ENCODE results near the gene THADA.

Gene THADA

DNA sequence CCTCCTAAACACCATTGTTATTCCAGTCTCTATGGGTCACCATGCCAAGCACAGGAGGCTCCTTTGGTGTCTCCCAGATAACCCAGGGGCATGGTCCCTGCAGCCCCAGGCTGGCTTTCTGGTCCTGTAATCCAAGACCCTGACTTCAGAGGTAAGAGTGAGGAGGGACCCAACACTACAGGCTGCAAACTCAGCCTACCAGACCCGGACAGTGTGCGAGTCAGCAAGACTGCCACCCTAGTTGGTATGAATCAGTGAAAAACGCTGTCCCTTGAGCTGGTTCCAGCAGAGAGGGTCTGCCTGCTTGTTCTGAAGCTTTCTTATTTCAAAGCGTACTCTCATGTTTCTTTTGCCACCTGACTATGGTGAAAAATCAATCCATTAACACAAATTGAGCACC, 321.8 kb downstream of the THADA start:
- H3K4me1 Mint-ChIP-seq = no peaks in the 10 kb centered on the region
- H3K4me3 Mint-ChIP-seq = no peak overlapping the region
- H3K27ac Mint-ChIP-seq = no peak overlapping the region
- H3K36me3 Mint-ChIP-seq = peaks cover 2% of the 10 kb centered on the region
- H3K27me3 Mint-ChIP-seq = no peaks in the 10 kb centered on the region
- no peak for DNase-seq
- CTCF ChIA-PET = no interaction called here
- no peaks in the 10 kb centered on the region for H3K9me3 Mint-ChIP-seq

DNA sequence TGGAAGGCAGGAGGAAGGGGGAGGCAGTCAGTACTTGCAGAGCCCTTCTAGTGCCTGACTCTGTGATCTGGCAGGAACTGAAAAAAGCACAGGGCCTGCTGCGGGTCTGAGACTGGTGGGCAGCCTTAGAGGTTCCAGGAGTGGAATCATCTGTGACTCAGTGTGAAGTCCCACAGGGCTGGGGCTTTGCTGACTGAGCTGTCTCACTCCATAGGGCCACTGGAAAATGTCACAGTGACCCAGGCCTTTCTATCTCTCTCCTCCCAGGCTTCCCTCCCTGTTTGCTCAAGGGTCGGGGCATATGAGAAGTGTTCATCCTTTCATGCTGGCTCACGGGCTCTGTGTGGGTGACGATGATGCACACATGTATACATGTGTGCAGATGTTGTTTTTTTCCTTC, 322.3 kb downstream of the THADA start:
- no peak for DNase-seq
- no peak overlapping the region for H3K27ac Mint-ChIP-seq
- H3K36me3 Mint-ChIP-seq = peaks cover 2% of the 10 kb centered on the region
- CTCF ChIA-PET = no interaction called here
- no peak overlapping the region for H3K4me3 Mint-ChIP-seq
- no peaks in the 10 kb centered on the region for H3K27me3 Mint-ChIP-seq
- H3K9me3 Mint-ChIP-seq = no peaks in the 10 kb centered on the region
- no peaks in the 10 kb centered on the region for H3K4me1 Mint-ChIP-seq

DNA sequence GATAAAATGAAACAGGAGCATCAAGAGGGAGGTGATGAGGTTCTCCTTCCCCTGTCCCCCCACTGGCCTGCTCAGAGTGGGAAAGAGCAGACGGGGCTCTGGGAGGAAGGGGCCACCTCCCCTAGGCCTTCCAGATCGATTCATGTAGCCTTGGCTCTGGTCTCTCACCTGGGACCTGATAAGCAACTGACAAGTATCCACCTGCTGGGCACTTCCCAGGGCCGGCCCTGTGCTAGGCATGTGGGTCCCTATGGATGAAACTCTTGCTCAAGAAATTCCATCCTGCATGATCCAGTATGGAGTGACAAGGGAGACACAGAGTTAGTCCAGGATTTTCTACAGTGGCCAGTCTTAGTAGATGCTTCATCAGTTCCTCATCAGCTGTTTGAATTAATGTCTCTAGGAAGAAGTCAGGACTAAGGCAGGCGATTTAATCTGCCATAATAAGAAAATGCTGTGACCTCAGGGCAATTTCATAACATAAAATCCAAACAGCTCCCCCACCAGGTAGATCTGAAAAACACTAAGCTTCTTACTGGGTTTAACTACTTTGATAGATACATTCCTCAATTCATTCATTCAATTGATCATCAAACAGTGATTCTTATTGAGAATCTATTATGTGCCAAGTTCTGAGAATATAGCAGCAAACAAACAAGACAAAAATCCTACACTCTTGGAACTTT, 324.8 kb downstream of the THADA start:
- H3K4me1 Mint-ChIP-seq = no peaks in the 10 kb centered on the region
- no peaks in the 10 kb centered on the region for H3K27me3 Mint-ChIP-seq
- CTCF ChIA-PET = interaction anchor here (0.7 to 0.8 kb wide), 2 partner anchors 213 to 254 kb away, joined by 3 read pairs; no protein-coding TSS in a partner anchor
- no peak for DNase-seq
- H3K27ac Mint-ChIP-seq = no peak overlapping the region
- no peak overlapping the region for H3K4me3 Mint-ChIP-seq
- H3K36me3 Mint-ChIP-seq = no peaks in the 10 kb centered on the region
- no peaks in the 10 kb centered on the region for H3K9me3 Mint-ChIP-seq

DNA sequence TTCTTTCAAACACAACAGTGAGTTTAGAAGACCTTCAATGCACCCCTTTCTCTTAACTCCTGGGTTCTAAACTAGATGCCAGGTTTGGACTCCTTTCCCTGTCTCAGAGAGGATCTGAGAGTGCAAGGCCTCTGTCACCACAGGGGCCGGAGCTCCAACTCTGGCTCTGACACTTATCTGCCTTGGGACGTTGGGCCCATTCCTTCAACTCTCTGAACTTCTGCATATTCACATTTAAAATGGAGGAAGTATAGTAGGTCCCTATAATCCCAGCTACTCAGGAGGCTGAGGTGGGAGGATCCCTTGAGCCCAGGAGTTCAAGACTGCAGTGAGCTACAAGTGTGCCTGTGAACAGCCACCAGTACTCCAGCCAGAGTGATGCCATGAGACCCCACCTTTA, 325.4 kb downstream of the THADA start:
- Mint-ChIP-seq H3K27ac (no peak overlapping the region), H3K36me3 (no peaks in the 10 kb centered on the region), H3K4me1 (no peaks in the 10 kb centered on the region), H3K27me3 (no peaks in the 10 kb centered on the region), H3K9me3 (no peaks in the 10 kb centered on the region), H3K4me3 (no peak overlapping the region)
- CTCF ChIA-PET = no interaction called here
- DNase-seq = no peak

DNA sequence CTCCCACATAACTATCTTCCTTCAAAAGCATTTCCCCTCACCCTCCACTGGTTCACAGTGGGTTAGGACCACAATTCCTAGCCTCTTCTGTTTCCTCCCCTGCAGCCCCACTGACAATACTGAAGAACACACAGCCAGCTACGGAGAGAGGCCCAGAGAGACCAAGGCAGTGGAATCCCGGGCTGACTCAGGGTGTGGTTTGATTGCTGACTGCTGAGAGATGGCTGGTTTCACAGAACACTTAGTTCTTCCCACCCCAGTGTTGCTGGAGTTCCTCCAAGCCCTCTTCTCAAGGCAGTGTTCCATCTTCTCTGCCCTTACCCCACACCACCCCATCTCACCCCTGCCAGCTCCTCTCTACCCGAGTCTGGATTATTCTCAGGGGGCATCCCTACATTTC, 326.1 kb downstream of the THADA start:
- no peaks in the 10 kb centered on the region for H3K9me3 Mint-ChIP-seq
- CTCF ChIA-PET = no interaction called here
- no peak overlapping the region for H3K4me3 Mint-ChIP-seq
- H3K4me1 Mint-ChIP-seq = no peaks in the 10 kb centered on the region
- no peaks in the 10 kb centered on the region for H3K27me3 Mint-ChIP-seq
- H3K36me3 Mint-ChIP-seq = no peaks in the 10 kb centered on the region
- no peak for DNase-seq
- no peak overlapping the region for H3K27ac Mint-ChIP-seq

DNA sequence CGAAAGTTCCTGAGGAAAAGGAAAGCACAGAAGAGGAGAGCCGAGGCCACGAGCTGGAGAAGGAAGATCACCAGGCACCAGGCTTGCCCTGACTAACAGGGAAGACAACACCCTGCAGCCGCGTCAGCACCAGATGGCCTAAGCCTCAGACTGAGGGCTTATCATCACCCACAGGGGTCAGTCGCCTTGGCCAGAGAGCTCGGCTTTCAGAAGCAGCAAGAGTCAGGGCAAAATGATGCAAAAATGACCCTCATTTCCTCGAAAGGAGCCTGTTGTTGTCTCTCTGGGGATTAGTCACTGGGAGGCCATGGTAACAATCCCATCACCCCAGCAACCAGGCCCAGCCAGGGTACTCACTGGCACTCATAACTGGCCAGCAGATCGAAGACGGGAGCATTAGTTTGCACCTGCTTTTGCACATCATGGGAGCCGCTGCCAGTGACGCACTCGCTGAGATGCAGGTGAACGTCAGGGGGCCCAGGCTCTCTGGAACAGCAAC, 326.7 kb downstream of the THADA start:
- Mint-ChIP-seq H3K36me3 (peaks cover 2% of the 10 kb centered on the region), H3K4me1 (no peaks in the 10 kb centered on the region), H3K27ac (no peak overlapping the region), H3K27me3 (no peaks in the 10 kb centered on the region), H3K4me3 (no peak overlapping the region), H3K9me3 (no peaks in the 10 kb centered on the region)
- no peak for DNase-seq
- CTCF ChIA-PET = no interaction called here

DNA sequence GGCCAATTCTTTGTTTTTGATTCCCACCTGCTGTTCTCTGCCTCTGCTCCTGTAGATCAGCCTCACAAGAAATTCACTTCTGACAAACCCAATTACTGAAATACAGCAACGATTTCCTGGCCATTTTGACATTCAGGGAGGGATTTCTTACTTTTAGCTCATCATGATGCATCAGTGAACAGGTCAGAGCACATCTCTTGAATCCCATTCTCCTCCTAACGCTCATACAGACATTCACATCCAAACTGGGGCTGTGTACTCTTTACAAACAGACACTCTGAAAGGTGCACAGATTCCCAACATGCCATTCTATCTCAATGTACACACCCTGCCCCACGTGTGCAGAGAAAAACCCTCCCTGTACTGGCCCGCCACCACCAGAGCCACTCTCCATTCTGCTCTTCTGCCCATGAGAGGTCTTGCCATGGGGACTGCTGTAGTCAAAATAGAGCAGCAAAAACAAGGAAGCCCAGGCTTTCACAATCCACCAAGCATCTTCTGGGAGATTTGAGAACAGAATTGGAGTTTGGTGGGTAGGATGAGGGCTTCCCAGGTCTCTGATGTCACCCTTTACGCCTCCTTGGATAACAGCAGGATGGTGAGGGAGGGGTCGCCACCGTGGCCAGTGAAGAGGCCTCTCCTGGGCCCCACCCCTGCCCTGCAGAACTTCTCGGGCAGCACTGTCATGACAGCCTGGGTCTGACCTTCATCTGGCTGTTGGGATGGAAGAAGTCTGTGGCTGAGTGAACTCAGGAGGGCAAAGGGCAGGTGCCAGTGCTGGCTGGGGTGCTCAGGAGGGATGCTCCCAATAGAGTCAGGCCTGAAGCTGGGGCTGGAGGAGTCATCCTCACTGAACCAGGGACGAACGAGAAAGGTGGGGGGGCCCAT, 327.5 kb downstream of the THADA start:
- Mint-ChIP-seq H3K27me3 (no peaks in the 10 kb centered on the region), H3K36me3 (peaks cover 2% of the 10 kb centered on the region), H3K4me3 (no peak overlapping the region), H3K27ac (peak overlapping the region; percentile 66), H3K9me3 (no peaks in the 10 kb centered on the region), H3K4me1 (no peaks in the 10 kb centered on the region)
- CTCF ChIA-PET = no interaction called here
- DNase-seq = no peak

DNA sequence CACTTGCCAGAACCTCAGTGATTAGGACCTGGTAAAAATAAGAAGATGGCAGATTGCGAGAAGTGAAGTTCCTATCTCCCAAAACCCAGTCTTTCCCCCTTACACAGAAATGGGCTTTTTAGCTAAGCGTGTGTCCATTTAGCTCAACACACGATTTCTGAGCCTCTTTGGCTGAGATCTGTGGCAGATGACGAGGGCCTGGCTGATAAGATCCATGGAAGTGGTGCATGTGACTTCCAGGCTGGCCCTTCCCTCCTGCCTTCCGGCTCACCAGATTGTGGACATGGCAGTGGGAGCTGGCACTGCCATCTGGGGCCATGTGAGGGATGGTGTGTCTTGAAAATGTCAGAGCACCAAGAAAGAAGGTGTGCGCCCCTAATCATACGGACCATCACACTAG, 328.5 kb downstream of the THADA start:
- H3K4me1 Mint-ChIP-seq = no peaks in the 10 kb centered on the region
- no peak overlapping the region for H3K4me3 Mint-ChIP-seq
- H3K9me3 Mint-ChIP-seq = no peaks in the 10 kb centered on the region
- CTCF ChIA-PET = interaction anchor here (0.7 kb wide), 1 partner anchor 216 kb away, joined by 3 read pairs; no protein-coding TSS in a partner anchor
- H3K27ac Mint-ChIP-seq = no peak overlapping the region
- DNase-seq = no peak
- H3K36me3 Mint-ChIP-seq = peaks cover 2% of the 10 kb centered on the region
- no peaks in the 10 kb centered on the region for H3K27me3 Mint-ChIP-seq

DNA sequence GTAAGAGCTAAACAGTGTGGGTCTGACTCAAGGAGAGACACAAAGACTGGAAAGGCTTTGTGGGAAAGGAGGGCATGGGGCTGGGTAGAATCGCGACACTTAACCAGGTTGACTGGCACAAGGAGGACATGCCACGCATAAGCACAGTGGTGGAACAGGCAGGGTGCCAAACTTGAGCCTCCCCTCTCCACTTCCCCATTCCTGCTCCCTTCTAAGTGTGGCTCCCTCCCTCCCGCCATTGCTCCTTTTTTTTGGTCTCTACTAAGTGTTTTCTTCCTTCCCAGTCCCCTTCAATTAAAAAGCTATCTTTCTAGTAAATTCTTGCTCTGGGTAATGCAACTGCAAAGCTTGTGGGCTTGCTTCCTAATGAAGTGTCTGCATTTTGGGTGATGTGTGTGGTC, 329.1 kb downstream of the THADA start:
- no peaks in the 10 kb centered on the region for H3K9me3 Mint-ChIP-seq
- no peaks in the 10 kb centered on the region for H3K27me3 Mint-ChIP-seq
- no peak for DNase-seq
- H3K27ac Mint-ChIP-seq = peak overlapping the region; percentile 67
- no peaks in the 10 kb centered on the region for H3K4me1 Mint-ChIP-seq
- CTCF ChIA-PET = interaction anchor here (0.7 kb wide), 1 partner anchor 217 kb away, joined by 3 read pairs; no protein-coding TSS in a partner anchor
- H3K4me3 Mint-ChIP-seq = no peak overlapping the region
- H3K36me3 Mint-ChIP-seq = peaks cover 2% of the 10 kb centered on the region

DNA sequence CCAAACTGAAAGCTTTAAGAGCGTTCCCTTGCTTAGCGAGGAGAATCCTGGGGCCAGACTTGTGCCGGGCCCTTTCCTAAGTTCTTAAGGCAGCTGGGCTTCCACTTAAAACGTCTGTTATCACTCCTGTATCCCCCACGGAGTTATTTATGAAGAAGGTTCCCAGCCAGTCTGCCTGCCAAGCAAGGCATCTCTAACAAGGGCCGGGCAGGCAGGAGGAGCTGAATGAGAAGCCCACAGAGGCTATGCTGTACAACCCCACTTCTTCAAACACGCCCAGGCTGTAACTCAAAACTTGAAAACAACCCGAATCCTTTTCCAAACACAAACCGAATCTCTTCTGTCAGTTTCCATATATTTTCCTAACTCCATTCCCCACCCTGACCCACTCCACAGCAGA, 330.4 kb downstream of the THADA start:
- DNase-seq = no peak
- Mint-ChIP-seq H3K9me3 (no peaks in the 10 kb centered on the region), H3K4me1 (no peaks in the 10 kb centered on the region), H3K4me3 (no peak overlapping the region), H3K27ac (no peak overlapping the region), H3K27me3 (no peaks in the 10 kb centered on the region), H3K36me3 (peaks cover 2% of the 10 kb centered on the region)
- CTCF ChIA-PET = interaction anchor here (1.3 kb wide), 1 partner anchor 219 kb away, joined by 4 read pairs; no protein-coding TSS in a partner anchor

DNA sequence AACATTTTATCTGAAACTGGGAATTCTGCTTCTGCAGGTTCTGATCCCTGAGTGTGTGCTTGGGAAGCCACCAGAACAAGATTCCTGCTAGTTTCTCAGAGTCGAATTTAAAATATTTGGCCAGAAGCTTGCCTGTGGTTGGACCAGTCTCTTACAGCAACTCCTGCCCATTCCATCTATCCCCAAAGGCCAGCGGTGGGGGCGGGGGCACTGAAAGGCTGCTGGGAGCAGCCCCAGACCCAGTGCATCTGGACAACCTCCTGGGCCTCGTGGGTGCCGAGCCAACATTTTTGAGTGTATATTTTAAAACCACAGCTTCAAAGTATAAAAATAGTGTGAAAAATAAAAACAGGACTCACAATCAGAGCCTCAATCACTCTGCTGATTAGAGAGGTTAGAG, 330.8 kb downstream of the THADA start:
- Mint-ChIP-seq H3K27me3 (no peaks in the 10 kb centered on the region), H3K4me1 (no peaks in the 10 kb centered on the region), H3K4me3 (no peak overlapping the region), H3K36me3 (peaks cover 2% of the 10 kb centered on the region), H3K27ac (no peak overlapping the region), H3K9me3 (no peaks in the 10 kb centered on the region)
- no peak for DNase-seq
- CTCF ChIA-PET = interaction anchor here (1.3 kb wide), 1 partner anchor 220 kb away, joined by 4 read pairs; no protein-coding TSS in a partner anchor

DNA sequence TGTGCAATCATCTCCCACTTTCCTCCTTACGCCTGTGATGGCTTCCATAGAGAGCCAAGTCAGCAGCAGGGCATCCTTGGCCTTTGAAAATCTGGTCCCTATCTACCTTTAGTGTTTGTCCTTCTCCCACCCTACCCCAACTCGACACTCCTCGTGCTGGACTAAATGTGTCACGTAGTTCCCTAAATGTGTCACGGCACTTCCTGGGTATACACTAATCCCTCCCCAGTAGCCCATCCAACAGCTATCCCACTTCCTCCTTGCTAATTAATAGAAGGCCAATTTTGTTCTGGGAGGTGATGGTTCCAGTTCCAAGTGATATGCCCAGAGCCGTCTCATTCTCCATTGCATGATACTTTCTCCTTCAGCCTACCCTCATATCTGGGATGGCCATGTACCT, 332.9 kb downstream of the THADA start:
- Mint-ChIP-seq H3K27ac (no peak overlapping the region), H3K4me1 (no peaks in the 10 kb centered on the region), H3K9me3 (no peaks in the 10 kb centered on the region), H3K27me3 (no peaks in the 10 kb centered on the region), H3K4me3 (no peak overlapping the region), H3K36me3 (peaks cover 2% of the 10 kb centered on the region)
- CTCF ChIA-PET = interaction anchor here (1.0 kb wide), 1 partner anchor 134 kb away, joined by 3 read pairs; no protein-coding TSS in a partner anchor
- DNase-seq = no peak

DNA sequence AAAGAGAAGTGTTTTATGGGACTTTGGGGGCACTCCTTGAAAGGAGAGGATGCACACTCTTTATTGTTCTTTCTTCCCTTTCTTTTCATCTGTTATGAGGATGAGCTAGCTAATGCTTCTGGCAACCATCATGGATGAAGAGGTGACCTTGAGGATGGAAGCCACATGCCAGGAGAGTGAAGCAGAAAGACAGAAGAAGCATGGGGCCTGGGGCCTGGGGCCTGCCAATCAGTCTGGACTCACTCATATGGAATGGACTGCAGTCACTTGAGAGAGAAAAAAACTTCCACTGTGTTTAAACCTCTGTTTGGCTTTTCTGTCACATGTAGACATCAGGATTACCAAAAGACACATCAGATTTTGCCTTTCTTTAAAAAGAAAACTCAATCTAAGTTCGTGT, 333.6 kb downstream of the THADA start:
- Mint-ChIP-seq H3K27me3 (no peaks in the 10 kb centered on the region), H3K4me1 (no peaks in the 10 kb centered on the region), H3K36me3 (peaks cover 2% of the 10 kb centered on the region), H3K4me3 (no peak overlapping the region), H3K9me3 (no peaks in the 10 kb centered on the region), H3K27ac (no peak overlapping the region)
- DNase-seq = no peak
- CTCF ChIA-PET = no interaction called here

DNA sequence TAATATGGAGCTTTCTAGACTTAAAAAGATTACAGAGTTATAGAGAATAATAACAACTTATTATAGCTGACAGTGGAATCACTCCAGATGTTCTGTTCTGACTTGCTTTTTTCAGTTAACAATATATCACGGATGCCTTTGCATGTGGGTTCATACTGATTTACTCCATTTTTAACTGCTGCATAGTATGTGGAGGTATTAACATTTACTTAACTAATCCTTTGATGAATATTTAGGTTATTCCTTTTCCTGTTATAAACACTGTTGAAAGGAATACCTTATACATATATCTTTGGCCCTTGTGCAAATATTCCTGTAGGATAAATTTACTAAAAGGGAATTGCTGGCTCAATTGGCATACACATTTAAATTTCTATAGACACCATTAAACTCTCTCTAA, 336.3 kb downstream of the THADA start:
- DNase-seq = no peak
- Mint-ChIP-seq H3K27me3 (no peaks in the 10 kb centered on the region), H3K4me1 (no peaks in the 10 kb centered on the region), H3K9me3 (no peaks in the 10 kb centered on the region), H3K4me3 (no peak overlapping the region), H3K36me3 (peaks cover 2% of the 10 kb centered on the region), H3K27ac (no peak overlapping the region)
- CTCF ChIA-PET = interaction anchor here (1.0 kb wide), 1 partner anchor 223 kb away, joined by 3 read pairs; no protein-coding TSS in a partner anchor

Data from activated naive CD4-positive, alpha-beta T cell treated with anti-CD3 and anti-CD28 coated beads, Interleukin-2, amount 10 ng/mL, durations not matched to agents 7 days and 5 days (primary cell).